HG02884 (cell line): ENCODE data around the gene P4HB.

Source experiments
- ATAC-seq: cut with Tn5 transposase; IDR thresholded peaks from one replicate; pipeline ENCODE4 v1.9.1; 2021; ENCODE audit warnings: mild to moderate bottlenecking, moderate library complexity; ENCODE audit not compliant: unreplicated experiment

Gene P4HB

DNA sequence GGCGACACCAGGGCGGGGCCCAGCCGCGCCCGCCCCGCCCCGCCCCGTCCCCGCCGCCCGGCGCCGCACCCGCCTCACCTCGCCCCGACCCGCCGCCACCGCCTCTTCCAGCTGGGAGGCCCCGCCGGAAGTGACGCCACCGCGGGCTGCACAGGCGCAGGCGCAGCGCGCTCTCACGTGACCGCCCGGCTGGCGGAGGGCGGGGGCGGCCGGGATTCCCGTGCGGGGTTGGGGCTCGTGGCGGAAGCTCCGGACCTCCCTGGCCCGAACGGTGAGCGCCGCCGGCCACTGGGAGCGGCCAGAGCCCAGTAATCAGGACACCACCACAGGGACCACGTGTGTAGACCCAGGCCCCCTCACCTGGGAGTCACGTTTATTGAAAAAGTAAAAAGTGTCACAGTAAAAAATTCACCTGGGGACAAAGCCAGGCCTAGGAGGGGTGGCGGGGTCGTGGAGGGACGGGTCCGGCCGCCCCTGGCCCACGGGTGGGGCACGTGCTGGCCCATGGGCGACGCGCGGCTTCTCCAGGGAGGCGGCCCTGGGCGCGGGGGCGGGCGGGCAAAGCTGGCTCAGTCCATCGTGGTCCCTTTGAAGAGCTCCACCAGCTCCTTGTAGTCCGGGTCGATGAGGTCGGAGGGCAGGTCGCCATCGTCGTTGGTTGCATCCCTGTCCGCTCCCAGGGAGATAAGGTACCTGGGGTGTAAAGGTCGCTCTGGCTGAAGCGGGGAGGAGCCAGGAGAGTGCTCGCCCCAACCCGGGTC, 27.0 kb downstream of the P4HB start, which contains the start of gene MCRIP1:
MCRIP1 (minus strand) TSS at position 132 of the 761 bp plus-strand sequence. CDS start 8,785 bp downstream, outside the sequence.
- peak; percentile 65 for ATAC-seq

DNA sequence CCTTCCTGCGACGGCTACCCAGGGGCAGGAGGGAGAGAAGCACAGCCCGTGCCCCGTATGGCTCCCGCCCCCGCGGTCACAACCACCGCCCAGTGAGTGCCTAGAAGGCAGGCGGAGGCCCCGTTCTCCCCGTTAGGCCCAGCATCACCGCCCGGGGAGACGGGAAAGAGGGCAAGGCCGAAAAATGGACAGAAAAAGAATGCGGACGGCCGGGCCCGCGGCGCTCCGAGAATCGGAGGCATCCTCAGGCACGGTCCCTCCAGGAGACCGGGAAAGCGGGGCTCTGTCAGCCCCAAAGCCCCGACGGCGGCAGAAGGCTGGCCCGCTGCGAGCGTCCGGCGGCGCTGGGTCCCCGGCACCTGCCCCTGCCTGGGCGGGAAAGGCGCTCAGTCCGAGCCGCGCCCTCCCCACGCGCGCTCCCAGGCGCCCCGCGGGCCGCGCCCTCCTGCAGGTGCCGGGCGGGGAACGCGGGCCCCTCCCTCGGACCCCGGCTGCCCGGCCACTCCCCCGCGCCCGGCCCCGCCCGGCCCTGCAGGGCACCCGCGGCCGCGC, 27.7 kb downstream of the P4HB start:
- peak; percentile 48 for ATAC-seq

DNA sequence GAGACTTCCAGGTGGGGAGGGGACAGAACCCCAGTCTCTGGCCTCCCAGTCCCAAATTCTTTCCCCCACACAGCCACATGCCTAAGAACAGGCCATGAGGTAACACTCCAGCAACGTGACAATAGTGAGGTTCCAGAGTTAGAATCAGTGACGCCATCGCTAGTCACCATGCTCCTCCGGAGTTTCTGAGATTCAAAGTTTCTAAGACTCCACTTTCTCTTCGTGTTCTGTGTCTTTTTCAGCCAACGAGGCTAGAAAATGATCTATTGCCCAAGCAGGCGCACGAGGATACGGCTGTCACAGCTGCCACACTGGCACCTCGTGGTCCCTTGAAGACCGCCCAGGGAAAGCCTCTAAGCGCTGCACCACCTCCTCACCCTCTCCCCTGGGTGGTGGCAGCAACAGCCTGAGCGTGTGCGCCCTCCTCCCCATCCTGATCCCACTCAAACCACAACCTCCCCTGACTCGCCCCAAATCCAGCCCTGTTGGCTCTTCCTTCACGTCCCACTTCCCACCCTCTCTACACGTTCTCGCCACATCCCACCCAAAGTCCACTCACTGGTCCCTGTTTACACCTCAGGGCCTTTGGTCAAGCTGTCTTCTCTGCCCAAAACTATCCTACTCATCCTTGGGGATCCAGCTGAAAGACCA, 28.3 kb downstream of the P4HB start:
- no peak for ATAC-seq

DNA sequence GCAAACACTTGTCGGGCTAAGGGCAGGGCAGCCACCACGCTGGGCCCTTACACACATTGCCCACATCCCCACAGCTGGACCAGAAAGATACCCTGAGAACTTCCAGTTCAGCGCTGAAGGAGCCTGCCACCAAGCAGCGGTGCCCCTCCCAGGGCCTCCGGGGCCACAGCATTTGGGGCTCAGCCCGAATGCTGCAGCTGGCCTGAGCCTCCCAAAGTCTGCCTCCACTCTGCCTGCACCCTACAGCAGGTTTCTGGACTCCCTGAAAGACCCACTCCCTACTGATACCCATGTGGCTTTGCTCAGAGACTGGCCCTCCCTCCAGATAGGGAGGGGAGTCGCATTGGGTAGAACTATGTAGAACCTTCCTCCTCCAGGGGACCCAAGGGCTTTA, 28.8 kb downstream of the P4HB start:
- ATAC-seq = no peak

DNA sequence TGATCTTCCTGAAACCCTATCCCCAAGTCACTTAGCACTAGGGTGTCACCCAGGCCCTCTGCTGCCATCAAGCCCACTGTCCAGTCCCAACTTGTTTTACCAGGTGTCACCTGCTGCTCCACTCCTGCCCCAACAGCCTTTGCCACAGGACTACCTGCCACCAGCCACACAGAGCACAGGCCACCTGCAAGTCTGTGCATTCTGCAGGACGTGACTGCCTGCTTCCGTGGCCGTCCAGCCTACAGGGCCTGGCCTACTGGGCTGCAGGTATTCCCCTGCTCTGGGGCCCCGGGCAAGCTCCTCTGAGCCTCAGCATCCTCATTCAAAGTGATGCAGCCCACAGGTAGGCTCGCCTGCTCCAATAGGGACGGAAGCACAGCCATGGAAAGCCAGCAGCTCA, 30.5 kb downstream of the P4HB start:
- ATAC-seq = no peak

DNA sequence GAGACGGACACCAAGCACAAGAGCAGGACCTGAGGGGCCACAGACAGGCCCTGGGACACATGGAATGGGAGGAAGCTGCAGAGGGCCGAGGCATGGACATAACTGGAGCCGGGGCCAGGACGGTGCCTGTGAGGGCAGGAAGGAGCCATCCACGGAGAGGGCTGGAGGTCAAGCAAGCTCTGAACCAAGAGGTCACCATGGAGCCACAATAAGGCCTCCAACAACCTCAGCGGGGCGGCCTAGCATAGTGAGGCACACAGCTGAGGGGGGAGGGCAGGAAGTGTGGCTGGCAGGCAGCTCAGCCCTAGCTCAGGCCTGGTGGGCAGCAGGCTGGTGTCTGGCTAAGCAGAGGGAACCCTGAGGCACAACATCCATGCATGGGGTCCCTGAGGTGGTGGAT, 31.7 kb downstream of the P4HB start:
- ATAC-seq = no peak

DNA sequence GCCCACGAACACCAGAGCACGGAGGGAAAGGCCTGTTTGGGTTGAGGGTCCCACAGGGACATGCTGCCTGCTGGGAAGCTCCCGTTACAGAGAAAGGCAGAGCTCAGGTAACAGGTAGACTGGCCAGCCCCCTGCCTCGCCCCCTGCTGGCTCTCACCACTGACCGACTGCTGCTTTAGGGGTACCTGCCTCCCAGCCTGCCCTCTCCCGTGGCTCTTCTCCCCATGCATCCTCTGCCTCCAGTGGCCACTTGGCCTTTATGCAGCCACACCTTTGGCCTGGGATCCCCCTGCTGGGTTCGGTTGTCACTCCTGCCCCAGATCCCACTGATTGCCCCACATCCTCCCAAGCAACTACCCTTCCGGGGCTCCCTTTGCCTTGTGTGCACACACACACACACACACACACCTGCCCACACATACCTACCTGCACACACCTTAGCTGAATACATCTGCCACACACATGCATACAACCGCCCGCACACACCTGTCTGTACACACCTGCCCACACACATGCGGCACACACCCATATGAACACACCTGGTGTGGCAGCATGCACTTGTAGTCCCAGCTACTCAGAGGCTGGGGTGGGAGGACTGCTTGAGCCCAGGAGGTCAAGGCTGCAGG, 34.4 kb downstream of the P4HB start:
- no peak for ATAC-seq

DNA sequence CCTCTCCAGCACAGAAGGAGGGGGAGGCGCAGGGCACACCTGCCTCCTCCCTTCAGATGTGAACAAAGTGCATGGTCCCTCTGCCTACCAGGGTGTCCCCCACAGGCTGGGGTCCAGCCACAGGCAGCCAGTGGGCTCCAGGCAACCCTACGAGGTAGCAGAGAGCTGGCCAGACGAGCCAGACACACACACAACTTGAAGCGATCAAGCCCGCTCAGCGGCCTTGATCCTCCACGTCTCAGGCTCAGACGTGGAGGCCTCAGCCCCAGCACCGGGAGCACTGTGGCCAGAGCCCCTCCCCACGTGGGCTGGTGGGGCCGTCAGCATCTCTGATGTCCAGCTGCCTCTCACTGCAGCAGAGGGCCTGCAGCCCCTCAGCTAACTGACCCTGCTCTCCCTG, 35.7 kb downstream of the P4HB start:
- ATAC-seq = no peak

DNA sequence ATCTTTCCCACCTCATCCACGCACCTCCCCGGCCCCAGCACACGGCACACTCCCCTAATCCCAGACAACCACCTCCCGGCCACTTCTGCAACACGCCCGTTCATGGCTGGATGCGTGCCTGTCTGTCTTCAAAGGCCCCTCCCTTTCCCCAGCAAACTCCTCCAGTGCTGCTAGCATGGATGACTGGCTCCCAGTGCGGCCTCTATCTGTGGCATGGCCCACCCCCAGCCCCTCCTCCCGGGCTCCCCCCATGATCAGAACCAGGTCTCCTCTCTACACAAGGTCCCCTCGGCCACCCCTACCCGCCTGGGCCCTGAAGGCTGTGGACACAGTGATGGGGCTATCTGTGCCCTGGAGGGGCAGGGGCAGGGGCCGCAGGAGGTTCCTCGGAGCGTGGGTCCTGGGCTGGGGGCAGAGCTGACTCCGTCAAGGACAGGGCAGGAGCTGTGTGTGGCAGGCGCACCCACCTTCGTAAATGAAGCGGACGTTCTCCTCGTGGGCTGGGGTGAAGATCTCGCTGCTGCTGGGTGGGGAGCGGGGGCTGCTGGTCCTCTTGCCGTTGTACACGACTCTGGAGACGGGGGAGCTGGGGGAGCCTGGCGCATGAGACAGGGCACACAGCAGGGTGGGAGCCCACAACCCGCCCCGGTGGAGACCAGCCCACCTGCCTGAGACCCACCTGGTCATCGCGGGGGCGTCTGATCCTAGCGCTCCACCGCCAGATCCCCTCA, 36.4 kb downstream of the P4HB start:
- ATAC-seq = no peak

DNA sequence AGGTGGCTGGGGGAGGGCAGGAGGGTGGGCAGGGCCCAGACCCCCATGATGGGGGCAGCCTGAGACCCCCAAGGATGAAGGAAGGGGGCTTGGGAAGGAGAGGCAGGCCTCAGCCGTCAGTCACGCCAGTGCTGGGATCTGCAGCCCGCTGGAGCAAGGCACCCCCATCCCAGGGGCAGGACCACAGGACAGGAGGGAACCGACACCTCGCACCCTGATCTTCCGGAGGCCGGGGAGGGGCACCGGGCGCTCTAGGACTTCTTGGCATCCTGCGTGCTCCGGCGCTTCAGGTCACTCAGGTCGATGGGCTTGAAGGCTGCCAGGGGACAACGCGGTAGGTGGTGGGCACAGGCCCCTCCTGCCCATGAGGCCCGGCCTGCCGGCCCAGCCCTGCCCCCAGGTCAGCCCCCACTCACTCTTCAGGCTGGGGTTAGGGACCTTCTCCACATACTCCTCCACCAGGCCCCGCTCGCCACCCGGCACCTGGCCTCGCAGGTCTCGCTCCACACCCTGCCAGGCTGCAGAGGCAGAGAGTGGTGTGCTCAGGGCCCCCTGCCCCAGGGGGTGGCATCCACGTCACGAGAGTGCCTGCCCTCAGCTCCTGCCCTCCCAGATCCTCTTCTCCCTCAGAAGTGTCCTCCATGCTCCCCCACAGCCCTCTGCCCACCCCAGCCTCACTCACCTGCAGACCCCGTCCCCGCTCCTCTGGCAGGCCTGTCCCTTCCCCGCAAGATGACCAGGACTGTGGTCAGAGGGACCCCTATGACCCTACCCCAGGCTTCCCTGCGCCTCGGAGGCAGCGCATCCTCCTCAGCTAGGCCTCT, 37.1 kb downstream of the P4HB start:
- no peak for ATAC-seq

DNA sequence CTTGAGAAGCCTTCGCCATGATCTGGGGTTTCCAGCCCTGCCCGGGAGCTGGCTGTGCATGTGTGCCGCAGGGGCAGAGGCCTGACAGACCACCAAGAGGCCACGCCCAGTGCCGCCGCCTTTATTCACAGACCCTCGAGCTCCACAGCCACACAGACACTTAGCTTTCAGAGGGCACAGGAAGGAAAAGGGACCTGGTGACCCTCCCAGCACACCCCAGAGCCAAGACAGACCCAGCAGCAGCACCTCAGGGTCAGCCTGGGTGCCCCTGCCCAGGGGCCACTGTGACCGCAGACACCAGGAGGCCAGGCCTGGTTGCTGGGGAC, 38.1 kb downstream of the P4HB start:
- ATAC-seq = no peak

DNA sequence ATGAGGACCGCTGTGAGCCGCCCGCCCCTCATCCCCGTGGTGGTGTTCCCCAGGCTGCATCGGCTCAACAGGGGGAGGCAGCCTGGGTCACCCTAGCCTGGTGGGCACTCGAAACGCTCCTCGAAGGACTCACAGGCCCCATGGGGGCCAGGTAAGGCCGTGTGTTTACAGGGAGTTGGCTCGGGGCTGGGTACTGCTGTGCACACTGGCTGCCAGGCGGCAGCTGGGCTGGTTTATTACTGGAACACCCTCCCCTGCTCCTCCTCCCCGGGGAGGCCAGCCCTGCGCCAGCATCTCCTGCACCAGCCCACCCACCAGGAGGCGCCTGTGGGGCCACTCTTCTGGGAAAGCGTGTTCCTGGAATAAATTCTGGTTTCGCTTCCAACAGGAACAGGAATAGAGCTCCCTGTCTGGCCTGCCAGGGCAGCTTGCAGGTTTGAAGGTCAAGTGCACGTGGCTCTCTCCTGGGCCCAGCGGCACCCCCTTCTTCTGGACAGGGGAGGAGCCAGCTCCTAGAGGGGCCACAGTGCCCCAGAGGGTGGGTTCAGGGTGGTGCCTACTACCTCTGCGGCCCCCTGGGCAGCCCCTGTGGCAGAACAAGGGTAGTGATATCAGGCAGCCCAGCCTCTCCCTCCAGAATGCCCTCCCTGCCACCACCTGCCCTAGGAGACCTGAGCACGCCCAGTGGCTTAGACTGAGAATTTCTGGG, 38.6 kb downstream of the P4HB start:
- ATAC-seq = no peak

DNA sequence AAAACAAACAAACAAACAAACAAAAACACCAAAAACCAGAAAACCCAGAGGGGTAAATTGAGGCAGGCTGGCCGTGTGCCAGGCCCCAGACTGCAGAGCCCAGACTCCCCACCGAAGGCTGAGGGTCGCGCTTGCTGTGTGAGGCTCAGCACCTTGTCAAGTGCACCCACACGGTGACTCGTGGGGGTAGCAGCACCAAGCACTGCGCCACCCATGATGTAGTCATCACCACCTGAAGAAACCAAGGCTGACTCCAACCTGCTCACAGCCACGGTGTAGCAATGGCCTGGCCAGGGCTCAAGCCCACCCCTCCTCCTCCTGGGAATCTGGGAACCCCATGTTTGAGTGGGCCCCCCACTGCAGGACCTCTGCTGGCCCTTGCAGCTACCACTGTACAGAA, 39.2 kb downstream of the P4HB start:
- no peak for ATAC-seq

DNA sequence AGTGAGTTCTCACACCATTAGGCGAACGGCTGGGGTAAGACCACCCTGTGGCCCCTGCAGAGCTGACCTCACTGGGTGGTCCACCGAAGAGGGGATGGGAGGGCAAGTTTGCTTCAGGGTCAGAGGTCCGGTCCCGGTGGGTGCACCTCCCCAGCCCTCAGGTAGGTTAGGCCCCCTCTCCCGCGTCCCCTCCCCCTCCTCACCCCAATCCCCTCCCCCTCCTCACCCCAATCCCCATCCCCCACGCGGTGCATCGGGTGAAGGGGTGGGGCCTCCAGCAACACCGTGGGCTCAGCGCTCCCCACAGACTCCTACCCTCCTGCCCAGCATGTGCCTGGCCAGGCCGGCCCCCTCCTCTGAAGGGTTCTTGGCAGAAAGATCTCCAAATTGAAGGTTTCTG, 40.6 kb downstream of the P4HB start:
- no peak for ATAC-seq

DNA sequence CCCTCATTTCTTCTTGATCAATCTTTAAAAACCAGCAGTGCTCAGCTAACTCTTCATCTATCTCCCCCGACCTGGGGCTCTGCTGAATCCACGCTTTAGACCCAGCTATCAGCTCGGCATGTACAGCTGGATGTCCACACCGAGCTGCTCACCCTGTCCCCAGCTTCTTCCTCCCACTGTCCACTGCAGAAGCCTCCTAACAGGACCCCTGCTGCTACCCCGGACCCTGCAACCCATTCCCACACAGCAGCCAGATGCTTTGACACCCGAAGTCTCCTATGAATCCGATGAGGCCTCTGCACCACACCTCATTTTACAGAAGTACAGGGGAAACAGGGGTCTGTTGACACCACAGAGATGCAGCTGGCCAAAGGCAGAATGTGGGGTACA, 42.6 kb downstream of the P4HB start:
- no peak for ATAC-seq

DNA sequence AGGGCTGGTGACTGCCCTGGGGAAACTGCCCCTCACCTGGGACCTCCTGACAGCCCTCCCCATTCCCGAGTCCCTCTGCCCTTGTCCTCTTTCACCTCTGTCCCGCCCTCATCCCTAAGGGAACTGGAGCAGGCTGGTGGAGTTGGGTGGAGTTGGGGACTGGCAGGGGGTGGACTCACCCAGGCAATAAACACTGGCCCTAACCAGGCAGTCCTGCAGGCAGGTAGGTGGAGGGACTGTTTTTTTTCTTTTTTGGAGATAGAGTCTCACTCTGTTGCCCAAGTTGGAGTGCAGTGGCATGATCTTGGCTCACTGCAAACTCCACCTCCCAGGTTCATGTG, 44.7 kb downstream of the P4HB start:
- no peak for ATAC-seq

DNA sequence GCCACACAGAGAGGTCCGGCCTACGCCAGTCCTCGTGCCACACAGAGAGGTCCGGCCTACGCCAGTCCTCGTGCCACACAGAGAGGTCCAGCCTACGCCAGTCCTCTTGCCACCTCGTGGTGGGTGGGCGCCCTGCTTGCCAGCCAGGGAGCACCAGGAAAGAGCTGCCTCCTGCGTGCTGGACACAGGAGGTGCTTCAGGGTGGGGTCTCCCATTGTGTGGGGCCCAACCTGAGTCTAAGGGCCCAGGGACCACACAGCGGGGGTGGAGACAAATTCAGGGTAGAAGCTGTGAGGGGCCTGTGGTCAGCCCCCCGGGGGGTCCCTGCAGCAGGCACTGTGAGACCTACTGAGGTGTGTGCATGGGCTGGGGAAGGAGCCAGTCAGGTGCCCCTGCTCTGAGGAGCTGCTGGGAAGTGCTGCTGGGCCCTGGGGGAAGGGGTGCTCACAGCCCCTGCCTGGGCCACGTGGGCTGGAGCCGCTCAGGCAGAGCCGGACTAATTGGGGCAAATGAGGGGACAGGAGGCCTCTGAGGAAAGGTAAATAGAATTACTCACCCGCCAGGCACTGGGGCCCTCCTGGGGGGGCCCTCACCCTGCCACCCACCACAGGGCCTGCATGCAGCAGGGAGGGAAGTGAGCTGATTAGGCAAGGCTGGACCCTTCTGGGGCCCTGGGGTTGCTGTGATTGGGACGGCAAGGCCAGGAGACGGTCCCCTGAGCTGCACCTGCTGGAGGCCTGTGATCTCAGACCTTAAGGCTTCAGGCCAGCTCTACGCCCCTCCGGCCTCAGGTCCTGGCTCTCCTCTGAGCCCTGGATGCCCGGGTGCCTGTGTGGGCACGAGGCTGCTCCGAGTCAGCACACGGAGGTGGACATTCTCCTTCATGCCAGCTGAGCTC, 45.3 kb downstream of the P4HB start:
- no peak for ATAC-seq

DNA sequence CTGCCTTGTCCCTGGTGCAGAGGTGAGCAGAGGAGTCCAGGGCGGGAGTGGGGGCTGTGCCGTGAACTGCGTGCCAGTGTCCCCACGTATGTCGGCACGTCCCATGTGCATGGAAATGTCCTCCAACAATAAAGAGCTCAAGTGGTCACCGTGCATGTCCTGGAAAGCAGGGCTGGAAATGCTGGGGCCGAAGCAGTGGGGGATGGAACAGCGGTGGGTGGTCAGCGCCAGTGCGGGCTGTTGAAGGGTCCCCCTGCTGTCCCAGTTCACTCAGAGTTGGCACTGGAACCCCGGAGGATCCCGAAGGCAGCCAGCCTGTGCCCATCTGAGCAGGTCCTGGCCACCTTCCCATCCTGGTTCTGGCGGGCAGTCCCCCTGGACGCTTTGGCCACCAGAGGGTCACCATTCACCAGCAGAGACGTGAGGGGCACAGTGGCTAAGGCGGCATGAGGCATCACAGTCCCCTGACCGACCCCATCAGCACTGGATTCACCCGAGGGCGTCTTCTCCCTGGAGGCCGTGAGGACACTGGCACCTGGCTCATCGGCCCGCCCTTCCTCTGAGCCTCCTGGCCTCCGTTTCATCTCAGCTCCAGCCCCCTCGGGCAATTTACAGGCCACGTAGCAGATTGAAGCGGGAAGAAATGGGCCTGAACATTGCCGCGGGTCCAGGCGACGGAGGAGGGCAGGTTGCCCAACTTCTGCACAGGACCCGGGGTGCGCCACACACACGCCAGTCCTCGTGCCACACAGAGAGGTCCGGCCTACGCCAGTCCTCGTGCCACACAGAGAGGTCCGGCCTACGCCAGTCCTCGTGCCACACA, 46.3 kb downstream of the P4HB start:
- no peak for ATAC-seq
